Measurements from ENCODE around the gene ZNF785. TPM values are rescaled to one million over a fixed set of nuclear protein-coding genes. Genes with fewer than 3 reads are reported as not detected.
A peak's percentile ranks its signal among the peaks of the same experiment; 100 is the strongest.

The ZNF785 gene
- total and polyA plus RNA-seq, 7 donors: 1.3 to 5.4 (median 3.4) TPM

- WGBS, 3 donors: 0% methylated on average over 61 to 67 of the region's 67 CpGs
- H3K4me3 ChIP-seq: peak within 1 kb of the TSS; percentile 91
- peaks cover 16% of the 10 kb centered on the region for H3K4me1 ChIP-seq
- peak; percentile 88 to 90 (median 89) for ATAC-seq
- no peaks in the 10 kb centered on the region for H3K27me3 ChIP-seq (ENCODE audit: insufficient read depth in 3 of 3, low read length in 2 of 3)
- intact Hi-C loops (cut with DNase I): loop anchor here in 1 of 2 donors (5.0 kb wide), 2 partner anchors 44 to 81 kb away; partner anchors contain the start of genes PRR14 and ZNF768
- no peaks in the 10 kb centered on the region for H3K9me3 ChIP-seq
- H3K36me3 ChIP-seq (ENCODE audit: insufficient read depth in 1 of 2, low read depth in 1 of 2): peaks cover 0 to 9% of the 10 kb centered on the region in 2 donors
- DNase-seq: peak; percentile 96 to 98
- H3K27ac ChIP-seq: peak within 1 kb of the TSS; percentile 97
- TF ChIP-seq CTCF (IDR thresholded peaks at IDR 0.05): no peak
These were observed 13.8 kb downstream of the ZNF785 start, which contains the start of gene ZNF688 for GRCh38 chr16:30571445-30572322. TSS of gene ZNF688 (minus strand) at chr16:30571714. CDS start at chr16:30571629, 85 bp downstream.

GRCh38 chr16:30570636-30571444, 14.7 kb downstream of the ZNF785 start:
- Histone ChIP-seq H3K27me3 (ENCODE audit: insufficient read depth in 3 of 3, low read length in 2 of 3) (no peaks in the 10 kb centered on the region), H3K4me1 (peaks cover 16% of the 10 kb centered on the region), H3K4me3 (peak overlapping the region; percentile 91), H3K36me3 (ENCODE audit: insufficient read depth in 1 of 2, low read depth in 1 of 2) (peaks cover 0 to 9% of the 10 kb centered on the region in 2 donors), H3K27ac (peak overlapping the region; percentile 97), H3K9me3 (no peaks in the 10 kb centered on the region)
- intact Hi-C loops (cut with DNase I): loop anchor here in 1 of 2 donors (5.0 kb wide), 2 partner anchors 44 to 81 kb away; partner anchors contain the start of genes PRR14 and ZNF768
- ATAC-seq (peak in 3 of 4 donors; percentile 1 to 14 (median 9)), DNase-seq (peak; percentile 33 to 64)
- WGBS, 3 donors: 5 to 6% (median 6%) methylated on average over 21 to 22 of the region's 22 CpGs
- no peak for TF ChIP-seq CTCF (IDR thresholded peaks at IDR 0.05)

- peak overlapping the region; percentile 91 for H3K4me3 ChIP-seq
- ATAC-seq (no peak), DNase-seq (no peak)
- intact Hi-C loops (cut with DNase I): loop anchor here in 1 of 2 donors (5.0 kb wide), 2 partner anchors 43 to 82 kb away; partner anchors contain the start of genes PRR14 and ZNF768
- H3K27ac ChIP-seq: peak overlapping the region; percentile 97
- peaks cover 0 to 9% of the 10 kb centered on the region in 2 donors for H3K36me3 ChIP-seq (ENCODE audit: insufficient read depth in 1 of 2, low read depth in 1 of 2)
- peaks cover 16% of the 10 kb centered on the region for H3K4me1 ChIP-seq
- H3K27me3 ChIP-seq (ENCODE audit: insufficient read depth in 3 of 3, low read length in 2 of 3): no peaks in the 10 kb centered on the region
- no peaks in the 10 kb centered on the region for H3K9me3 ChIP-seq
- 79 to 85% (median 83%) methylated on average over 38 to 44 of the region's 44 CpGs for WGBS, 3 donors
- TF ChIP-seq CTCF (IDR thresholded peaks at IDR 0.05): no peak
These were observed 15.5 kb downstream of the ZNF785 start for GRCh38 chr16:30569746-30570635.

GRCh38 chr16:30569281-30569680, 16.2 kb downstream of the ZNF785 start:
- ATAC-seq: no peak
- 90 to 99% (median 94%) methylated on average over 3 of the region's 3 CpGs for WGBS, 3 donors
- peaks cover 0 to 9% of the 10 kb centered on the region in 2 donors for H3K36me3 ChIP-seq (ENCODE audit: insufficient read depth in 1 of 2, low read depth in 1 of 2)
- H3K4me3 ChIP-seq: no peak overlapping the region
- no peaks in the 10 kb centered on the region for H3K9me3 ChIP-seq
- no peaks in the 10 kb centered on the region for H3K27me3 ChIP-seq (ENCODE audit: insufficient read depth in 3 of 3, low read length in 2 of 3)
- no peak overlapping the region for H3K27ac ChIP-seq
- peaks cover 16% of the 10 kb centered on the region for H3K4me1 ChIP-seq
- DNase-seq: no peak
- intact Hi-C loops (cut with DNase I): no loop called here
- TF ChIP-seq CTCF (IDR thresholded peaks at IDR 0.05): no peak

Measured in psoas muscle (tissue), 8 donors.